Esophagus muscularis mucosa (tissue), 4 donors: ENCODE measurements around the gene FAM131A. TPM values are rescaled to one million over a fixed set of nuclear protein-coding genes. Genes with fewer than 3 reads are reported as not detected.

Experiments
- DNase-seq: peaks from one replicate; pipeline ENCODE4 v3.0.0-alpha.2; 2017; ENCODE audit errors: extremely low spot score
- H3K27ac ChIP-seq, 4 donors: fragments of 200-600 bp; sonication (generic); replicated peaks in 1 of 4; 1 replicate in 3 of 4; 2 replicates in 1 of 4; pipeline ENCODE4 v1.5.1; 2016 to 2019; ENCODE audit warnings: mild to moderate bottlenecking in 1 of 4
- H3K27me3 ChIP-seq, 4 donors: fragments of 200-600 bp; sonication (generic); one replicate each; pipeline versions ENCODE4 v1.5.1 to v1.6.0; 2016 to 2019
- H3K36me3 ChIP-seq, 4 donors: fragments of 200-600 bp; sonication (generic); one replicate each; pipeline ENCODE4 v1.5.1; 2016 to 2019
- H3K4me1 ChIP-seq, 4 donors: fragments of 200-600 bp; sonication (generic); one replicate each; pipeline ENCODE4 v1.5.1; 2016 to 2019
- H3K4me3 ChIP-seq, 4 donors: fragments of 200-600 bp; sonication (generic); 1 replicate in 2 of 4; 2 replicates in 2 of 4; pipeline ENCODE4 v1.5.1; 2016 to 2019; ENCODE audit warnings: mild to moderate bottlenecking in 4 of 4, moderate library complexity in 1 of 4
- H3K9me3 ChIP-seq, 4 donors: fragments of 200-600 bp; sonication (generic); 1 replicate in 3 of 4; 2 replicates in 1 of 4; pipeline ENCODE4 v1.5.1; 2016 to 2019
- EP300 ChIP-seq: sonication (generic); formaldehyde crosslinking; IDR thresholded peaks from one replicate; pipeline ENCODE4 v1.6.1; 2017; ENCODE audit warnings: antibody characterized with exemption
- POLR2A ChIP-seq: fragments of 450-650 bp; IDR thresholded peaks from one replicate; pipeline ENCODE4 v1.6.1; 2017; ENCODE audit warnings: antibody characterized with exemption, moderate library complexity, mild to moderate bottlenecking, low read depth
- POLR2AphosphoS5 ChIP-seq, 2 donors: sonication (generic); formaldehyde crosslinking; IDR thresholded peaks; one replicate each; pipeline ENCODE4 v1.6.1; 2017; ENCODE audit warnings: antibody characterized with exemption in 2 of 2
- WGBS: methylation state at CpG from one replicate; pipeline ENCODE4 v1.1.5; 2018; 5-methylcytosine and 5-hydroxymethylcytosine counted together
- intact Hi-C: fragments of 100-400 bp; cut with DNase I; formaldehyde crosslinking; loops from one replicate; pipeline ENCODE4 v1.15.1; 2023
- total RNA-seq, 4 donors: library from RNA; depleted of rRNA; stranded (reverse); fragments of >200 nt; gene quantifications; one replicate each; pipeline versions ENCODE4 v1.1.0 to v1.2.1, GENCODE V29; 2016
- TF ChIP-seq, protein P1 (sequence below), 3 experiments: fragments of 200-600 bp in 2 of 3; fragments of 450-650 bp in 1 of 3; sonication (generic) in 2 of 3; IDR thresholded peaks; one replicate each; pipeline ENCODE4 v1.5.1; 2017 to 2019; ENCODE audit warnings: antibody characterized with exemption in 3 of 3, mild to moderate bottlenecking in 2 of 3, moderate library complexity in 1 of 3

FAM131A gene
- total RNA-seq, 4 donors from 2014 or later: 40.3 to 71.0 (median 59.9) TPM

DNA sequence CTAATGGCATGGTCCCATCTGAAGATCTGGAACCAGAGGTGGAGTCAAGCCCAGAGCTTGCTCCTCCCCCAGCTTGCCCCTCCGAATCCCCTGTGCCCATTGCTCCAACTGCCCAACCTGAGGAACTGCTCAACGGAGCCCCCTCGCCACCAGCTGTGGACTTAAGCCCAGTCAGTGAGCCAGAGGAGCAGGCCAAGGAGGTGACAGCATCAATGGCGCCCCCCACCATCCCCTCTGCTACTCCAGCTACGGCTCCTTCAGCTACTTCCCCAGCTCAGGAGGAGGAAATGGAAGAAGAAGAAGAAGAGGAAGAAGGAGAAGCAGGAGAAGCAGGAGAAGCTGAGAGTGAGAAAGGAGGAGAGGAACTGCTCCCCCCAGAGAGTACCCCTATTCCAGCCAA is 15.7 kb upstream of the FAM131A start:
- intact Hi-C loops: no loop called here
- WGBS: 69% methylated on average over 5 of the region's 5 CpGs
- Histone ChIP-seq H3K9me3 (no peaks in the 10 kb centered on the region), H3K27ac (peak overlapping the region; percentile 60 to 97 (median 84)), H3K4me1 (peaks cover 51 to 74% (median 61%) of the 10 kb centered on the region in 4 donors), H3K27me3 (no peaks in the 10 kb centered on the region), H3K36me3 (peaks cover 67 to 87% (median 79%) of the 10 kb centered on the region in 4 donors), H3K4me3 (no peak overlapping the region)
- no peak for DNase-seq
- TF ChIP-seq, protein P1, sequence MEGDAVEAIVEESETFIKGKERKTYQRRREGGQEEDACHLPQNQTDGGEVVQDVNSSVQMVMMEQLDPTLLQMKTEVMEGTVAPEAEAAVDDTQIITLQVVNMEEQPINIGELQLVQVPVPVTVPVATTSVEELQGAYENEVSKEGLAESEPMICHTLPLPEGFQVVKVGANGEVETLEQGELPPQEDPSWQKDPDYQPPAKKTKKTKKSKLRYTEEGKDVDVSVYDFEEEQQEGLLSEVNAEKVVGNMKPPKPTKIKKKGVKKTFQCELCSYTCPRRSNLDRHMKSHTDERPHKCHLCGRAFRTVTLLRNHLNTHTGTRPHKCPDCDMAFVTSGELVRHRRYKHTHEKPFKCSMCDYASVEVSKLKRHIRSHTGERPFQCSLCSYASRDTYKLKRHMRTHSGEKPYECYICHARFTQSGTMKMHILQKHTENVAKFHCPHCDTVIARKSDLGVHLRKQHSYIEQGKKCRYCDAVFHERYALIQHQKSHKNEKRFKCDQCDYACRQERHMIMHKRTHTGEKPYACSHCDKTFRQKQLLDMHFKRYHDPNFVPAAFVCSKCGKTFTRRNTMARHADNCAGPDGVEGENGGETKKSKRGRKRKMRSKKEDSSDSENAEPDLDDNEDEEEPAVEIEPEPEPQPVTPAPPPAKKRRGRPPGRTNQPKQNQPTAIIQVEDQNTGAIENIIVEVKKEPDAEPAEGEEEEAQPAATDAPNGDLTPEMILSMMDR (IDR thresholded peaks at IDR 0.05): no peak
- TF ChIP-seq POLR2AphosphoS5 (IDR thresholded peaks at IDR 0.05): no peak
- no peak for TF ChIP-seq EP300
- TF ChIP-seq POLR2A: no peak

DNA sequence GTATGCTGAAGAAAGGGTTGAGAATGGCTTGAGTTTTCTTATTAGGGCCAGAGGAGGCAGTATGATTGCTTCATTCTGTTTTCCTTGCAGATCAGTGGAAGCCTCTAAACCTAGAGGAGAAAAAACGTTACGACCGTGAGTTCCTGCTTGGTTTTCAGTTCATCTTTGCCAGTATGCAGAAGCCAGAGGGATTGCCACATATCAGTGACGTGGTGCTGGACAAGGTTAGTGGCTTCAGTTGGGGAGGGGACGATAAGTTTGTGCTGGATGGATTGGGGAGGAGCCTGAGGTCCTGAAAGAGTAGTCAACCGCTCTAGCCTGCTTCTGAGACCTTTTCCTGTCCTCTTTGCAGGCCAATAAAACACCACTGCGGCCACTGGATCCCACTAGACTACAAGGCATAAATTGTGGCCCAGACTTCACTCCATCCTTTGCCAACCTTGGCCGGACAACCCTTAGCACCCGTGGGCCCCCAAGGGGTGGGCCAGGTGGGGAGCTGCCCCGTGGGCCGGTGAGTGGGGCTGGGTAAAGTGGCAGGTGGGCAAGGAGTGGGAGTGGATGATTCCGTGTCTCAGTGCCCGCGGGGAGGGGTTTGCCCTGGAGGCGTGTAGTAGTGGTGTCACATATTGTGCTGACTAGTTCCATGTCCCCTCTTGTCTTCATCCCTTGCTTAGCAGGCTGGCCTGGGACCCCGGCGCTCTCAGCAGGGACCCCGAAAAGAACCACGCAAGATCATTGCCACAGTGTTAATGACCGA is 14.5 kb upstream of the FAM131A start:
- Histone ChIP-seq H3K4me3 (no peak overlapping the region), H3K27ac (peak overlapping the region; percentile 60 to 97 (median 84)), H3K36me3 (peaks cover 75 to 87% (median 80%) of the 10 kb centered on the region in 4 donors), H3K9me3 (no peaks in the 10 kb centered on the region), H3K27me3 (no peaks in the 10 kb centered on the region), H3K4me1 (peaks cover 38 to 61% (median 49%) of the 10 kb centered on the region in 4 donors)
- 77% methylated on average over 19 of the region's 20 CpGs for WGBS
- no peak for DNase-seq
- intact Hi-C loops: no loop called here
- TF ChIP-seq, protein P1 (IDR thresholded peaks at IDR 0.05): no peak
- peak in 1 of 2 donors; percentile 23 for TF ChIP-seq POLR2AphosphoS5 (IDR thresholded peaks at IDR 0.05)
- no peak for TF ChIP-seq POLR2A

- WGBS: 94% methylated on average over 7 of the region's 8 CpGs
- H3K36me3 ChIP-seq: peaks cover 83 to 87% (median 85%) of the 10 kb centered on the region in 4 donors
- no peaks in the 10 kb centered on the region for H3K9me3 ChIP-seq
- no peak overlapping the region for H3K4me3 ChIP-seq
- no peaks in the 10 kb centered on the region for H3K27me3 ChIP-seq
- intact Hi-C loops: no loop called here
- TF ChIP-seq POLR2AphosphoS5 (IDR thresholded peaks at IDR 0.05) (peak; percentile 5 to 16), POLR2A (no peak), EP300 (no peak)
- TF ChIP-seq, protein P1 (IDR thresholded peaks at IDR 0.05): no peak
- peak overlapping the region; percentile 28 to 97 (median 52) for H3K27ac ChIP-seq
- H3K4me1 ChIP-seq: peaks cover 32 to 54% (median 41%) of the 10 kb centered on the region in 4 donors
- DNase-seq: no peak
These were observed 13.7 kb upstream of the FAM131A start for GRCh38 chr3:184323696-184324095.

- Histone ChIP-seq H3K4me3 (no peak overlapping the region), H3K9me3 (no peaks in the 10 kb centered on the region), H3K27ac (peak overlapping the region in 2 of 4 donors; percentile 15 to 47), H3K27me3 (no peaks in the 10 kb centered on the region), H3K4me1 (peaks cover 19 to 38% (median 25%) of the 10 kb centered on the region in 4 donors), H3K36me3 (peaks cover 93 to 100% (median 100%) of the 10 kb centered on the region in 4 donors)
- intact Hi-C loops: no loop called here
- TF ChIP-seq, protein P1 (IDR thresholded peaks at IDR 0.05): no peak
- TF ChIP-seq POLR2A (no peak), POLR2AphosphoS5 (IDR thresholded peaks at IDR 0.05) (no peak), EP300 (no peak)
- DNase-seq: no peak
- 89% methylated on average over 13 of the region's 13 CpGs for WGBS
These were observed 12.1 kb upstream of the FAM131A start for GRCh38 chr3:184325269-184325668.
